SIG-M5 (cell line): ENCODE data around the gene CRCP.

ENCODE experiments used
- DNase-seq: peaks from one replicate; lab custom pipeline; 2025; lab: John Stamatoyannopoulos, UW

The CRCP gene

GRCh38 chr7:66189695-66190503 is 75.3 kb downstream of the CRCP start:
- no peak for DNase-seq

GRCh38 chr7:66190504-66190857 is 75.8 kb downstream of the CRCP start:
- no peak for DNase-seq

GRCh38 chr7:66193146-66193725 is 78.6 kb downstream of the CRCP start:
- DNase-seq, result no peak

GRCh38 chr7:66198469-66198868 is 83.8 kb downstream of the CRCP start:
- no peak for DNase-seq

GRCh38 chr7:66198956-66199355 is 84.3 kb downstream of the CRCP start:
- no peak for DNase-seq

GRCh38 chr7:66202441-66202840 is 87.8 kb downstream of the CRCP start:
- no peak for DNase-seq
